AG08395 (cell line): ENCODE measurements around the gene DRAM1.
"Not testable (repeated sequence)": the region's sequence is repeated elsewhere in the genome, so short reads cannot be mapped to it uniquely, and the experiment has no call there.

Source experiments
- DNase-seq: peaks from one replicate; pipeline ENCODE4 v3.0.0; 2012; ENCODE audit warnings: mixed read lengths, low spot score

The DRAM1 gene

DNA sequence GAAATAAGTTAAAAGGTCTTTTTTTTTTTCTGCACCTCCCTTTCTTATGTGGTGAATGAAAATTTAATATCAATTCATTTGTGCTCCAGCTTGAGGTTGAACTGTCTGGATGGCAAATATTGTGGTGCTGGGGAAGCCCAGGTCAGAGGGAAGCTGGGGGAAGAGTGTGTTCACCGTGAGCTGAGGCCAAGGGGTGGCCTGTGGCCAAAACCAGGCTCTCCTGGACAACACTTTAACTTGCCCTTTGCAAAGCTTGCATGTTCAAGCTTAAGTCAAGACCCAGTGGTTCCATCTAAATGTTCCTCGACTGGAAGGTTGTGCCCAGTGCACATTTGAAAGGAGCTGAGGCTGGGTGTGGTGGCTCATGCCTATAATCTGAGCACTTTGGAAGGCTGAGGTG is 28.8 kb downstream of the DRAM1 start:
- no peak for DNase-seq

- DNase-seq: no peak
Measured at GRCh38 chr12:101908395-101908794, 31.0 kb downstream of the DRAM1 start.

GRCh38 chr12:101909646-101910045 is 32.3 kb downstream of the DRAM1 start:
- DNase-seq: no peak

- DNase-seq: no peak
Measured at GRCh38 chr12:101915841-101916240, 38.5 kb downstream of the DRAM1 start.

- DNase-seq: not testable (repeated sequence)
Measured at GRCh38 chr12:101918805-101919204, 41.4 kb downstream of the DRAM1 start.

GRCh38 chr12:101919447-101919846 is 42.1 kb downstream of the DRAM1 start:
- DNase-seq: no peak

- DNase-seq: no peak
Measured at GRCh38 chr12:101920906-101921305, 43.5 kb downstream of the DRAM1 start.

DNA sequence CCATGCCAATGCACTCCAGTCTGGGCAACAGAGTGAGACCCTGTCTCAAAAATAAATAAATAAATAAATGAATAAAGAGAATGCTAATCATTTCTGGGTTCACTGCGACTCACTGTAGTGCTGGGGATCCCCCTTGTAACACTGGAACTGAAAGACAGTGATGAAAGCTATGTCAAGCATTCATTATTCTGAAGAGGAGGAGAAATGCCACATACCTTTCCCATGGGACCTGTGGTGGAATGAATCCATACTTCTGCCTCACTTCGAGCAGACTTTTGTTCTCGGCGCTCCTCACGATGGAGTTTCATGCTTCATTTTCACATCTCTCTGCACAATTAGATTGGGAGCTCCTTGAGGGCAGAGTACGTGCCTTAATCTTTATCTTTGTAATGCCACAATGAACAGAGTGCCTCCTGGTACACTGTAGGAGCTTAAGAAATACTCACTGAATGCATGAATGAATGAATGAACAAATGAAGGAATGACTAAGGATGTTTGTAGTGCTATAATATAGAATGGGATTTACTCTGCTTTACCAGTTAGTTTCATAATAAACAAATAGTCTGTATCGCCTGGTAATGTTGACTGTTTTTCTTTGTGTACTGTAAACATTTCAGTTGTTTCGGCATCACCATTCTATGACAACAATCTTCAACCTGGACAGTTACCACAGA is 45.8 kb downstream of the DRAM1 start:
- no peak for DNase-seq

GRCh38 chr12:101924618-101925017 is 47.2 kb downstream of the DRAM1 start:
- peak; percentile 64 for DNase-seq

DNA sequence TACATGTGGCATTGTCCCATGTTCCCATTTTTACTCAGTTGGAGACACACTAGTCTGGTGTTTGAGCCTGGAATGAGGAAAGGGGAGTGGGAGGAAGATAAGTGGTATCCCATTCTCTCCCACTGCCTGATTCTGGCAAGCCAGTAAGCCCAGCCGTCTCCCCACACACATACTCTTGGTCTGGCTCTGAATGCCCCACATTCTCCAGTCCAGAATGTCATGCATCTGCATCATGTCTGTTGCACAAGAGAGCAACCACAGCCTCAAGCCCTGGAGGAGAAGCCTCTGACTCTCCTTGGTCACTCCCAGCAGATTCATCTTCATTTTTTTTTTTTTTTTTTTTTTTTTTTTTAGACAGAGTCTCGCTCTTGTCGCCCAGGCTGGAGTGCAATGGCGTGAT is 48.0 kb downstream of the DRAM1 start:
- DNase-seq: peak; percentile 98

GRCh38 chr12:101925935-101926334 is 48.6 kb downstream of the DRAM1 start:
- no peak for DNase-seq

DNA sequence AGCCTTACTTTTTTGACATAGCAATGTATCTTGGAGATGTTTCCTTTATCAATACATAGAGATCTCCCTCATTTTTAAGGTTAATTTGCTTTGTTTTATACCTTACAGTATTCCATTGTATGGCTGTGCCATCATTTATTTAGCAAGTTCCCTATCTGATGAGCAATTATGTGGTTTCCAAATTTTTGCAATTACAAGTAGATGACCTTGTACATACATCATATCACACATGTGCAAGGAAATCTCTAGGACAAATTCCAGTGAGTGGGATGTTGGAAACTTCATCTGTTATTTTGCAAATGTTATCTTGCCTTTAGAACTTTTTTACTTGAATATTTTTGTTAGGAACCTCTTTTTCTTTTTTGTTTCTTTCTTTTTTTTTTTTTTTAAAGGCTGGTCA is 49.7 kb downstream of the DRAM1 start:
- peak; percentile 29 for DNase-seq

- no peak for DNase-seq
Measured at GRCh38 chr12:101927999-101928398, 50.6 kb downstream of the DRAM1 start.

DNA sequence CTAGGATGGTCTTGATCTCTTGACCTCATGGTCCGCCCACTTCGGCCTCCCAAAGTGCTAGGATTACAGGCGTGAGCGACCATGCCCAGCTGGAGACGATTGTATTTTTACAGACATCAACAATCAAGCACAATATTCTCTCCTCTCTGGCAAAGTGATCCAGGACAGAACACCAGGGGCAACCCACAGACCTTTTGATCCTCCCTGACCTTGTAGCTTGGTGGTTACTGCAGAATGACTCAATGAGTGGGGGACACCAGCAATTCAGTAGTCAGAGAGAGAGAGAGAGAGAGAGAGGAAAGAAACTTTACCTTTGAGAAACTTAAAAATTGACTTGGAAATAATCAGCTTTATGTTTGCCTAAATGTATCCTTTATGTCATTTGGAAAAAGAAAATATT is 51.2 kb downstream of the DRAM1 start:
- DNase-seq: no peak

GRCh38 chr12:101929365-101930041 is 52.1 kb downstream of the DRAM1 start:
- DNase-seq: no peak

DNA sequence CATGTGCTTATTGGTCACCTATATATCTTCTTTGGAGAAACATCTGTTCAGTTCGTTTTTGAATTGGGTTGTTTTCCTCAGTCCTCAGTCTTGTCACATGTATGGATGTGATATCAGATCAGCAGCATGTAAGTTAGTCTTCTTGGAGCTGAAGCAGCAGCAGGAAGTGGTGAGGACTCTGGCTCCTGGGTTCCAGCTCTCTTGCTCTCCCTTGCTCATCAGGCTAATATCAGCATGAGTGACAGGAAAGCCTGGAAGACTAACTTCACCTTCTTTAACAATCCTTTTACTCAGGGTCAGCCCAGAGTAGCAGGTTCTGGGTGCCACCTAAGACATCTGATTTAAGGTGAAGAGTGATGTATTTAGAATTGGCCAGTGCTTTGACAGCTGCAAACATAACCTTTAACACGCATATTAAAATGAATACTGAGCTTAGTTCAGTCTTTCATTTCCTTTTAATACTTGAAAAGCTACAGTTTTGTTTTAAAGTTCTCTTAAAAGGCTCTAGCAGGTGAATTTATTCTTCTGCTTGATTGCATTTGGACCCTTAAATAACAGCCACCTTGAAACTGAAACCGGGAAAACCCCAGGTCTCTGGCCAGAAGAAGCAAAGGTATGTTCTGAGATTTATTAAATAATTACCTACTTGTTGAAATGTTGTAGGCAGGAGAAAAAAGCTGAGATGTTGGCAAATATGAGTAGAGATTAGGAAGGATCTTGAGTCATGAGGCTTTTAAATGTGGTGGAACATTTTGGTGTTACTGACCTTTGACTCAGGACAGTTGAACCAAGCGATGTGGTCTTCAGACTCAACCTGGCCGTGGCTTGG is 54.3 kb downstream of the DRAM1 start:
- no peak for DNase-seq

- DNase-seq: no peak
Measured at GRCh38 chr12:101933866-101934514, 56.6 kb downstream of the DRAM1 start.

- DNase-seq: peak; percentile 77
Measured at GRCh38 chr12:101935890-101936746, 58.7 kb downstream of the DRAM1 start.

DNA sequence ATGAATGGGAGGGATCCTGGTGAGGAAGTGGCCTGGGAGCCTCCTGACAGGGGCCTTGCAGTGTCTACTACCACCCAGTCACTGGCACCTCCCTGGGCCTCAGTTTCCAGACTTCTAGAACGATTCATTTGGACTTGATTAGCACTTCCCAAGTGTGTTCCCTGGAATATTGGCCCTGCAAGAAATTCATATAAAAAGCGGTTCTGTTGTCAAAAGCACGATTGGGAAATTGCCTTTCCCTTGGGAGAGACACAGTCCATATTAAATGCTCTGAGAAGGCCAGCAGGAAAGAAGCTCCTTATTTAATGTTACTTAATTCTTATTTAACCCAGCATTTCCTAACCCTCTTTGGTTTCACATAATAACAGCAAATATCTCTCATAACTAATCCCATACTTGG is 61.9 kb downstream of the DRAM1 start:
- no peak for DNase-seq

DNA sequence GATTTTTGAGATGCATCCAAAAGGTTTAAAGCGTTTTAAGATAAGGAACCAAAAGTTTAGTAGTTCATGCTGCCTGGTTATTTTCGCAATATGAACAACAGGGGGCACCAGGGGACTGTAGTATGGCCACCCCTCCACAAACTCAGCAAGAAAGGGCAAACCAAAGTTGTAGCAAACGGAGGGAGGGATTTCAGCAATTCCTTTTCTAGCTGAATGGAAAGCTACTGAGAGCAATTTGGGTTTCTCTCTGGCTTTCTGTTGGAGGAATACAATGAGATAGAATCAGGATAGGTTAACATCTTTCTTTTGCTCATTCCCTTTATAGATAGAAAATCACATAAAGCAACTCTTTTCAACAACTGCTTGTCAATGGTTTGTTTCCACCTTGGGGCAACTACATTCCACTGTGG is 62.5 kb downstream of the DRAM1 start:
- peak; percentile 69 for DNase-seq

GRCh38 chr12:101940400-101940950 is 63.1 kb downstream of the DRAM1 start:
- no peak for DNase-seq
